Transverse colon (tissue), 4 donors: ENCODE measurements around the gene ZNF148. TPM values are rescaled to one million over a fixed set of nuclear protein-coding genes. Genes with fewer than 3 reads are reported as not detected.

Experiments used
- DNase-seq: peaks from one replicate; pipeline ENCODE4 v3.0.0-alpha.2; 2019
- H3K27ac ChIP-seq, 4 donors: fragments of 200-600 bp; sonication (generic); 2 replicates each; pipeline ENCODE4 v1.5.1; 2016 to 2018; ENCODE audit warnings: inconsistent platforms in 4 of 4
- H3K27me3 ChIP-seq: fragments of 200-600 bp; sonication (generic); 2 replicates; pipeline ENCODE4 v1.5.1; 2017; ENCODE audit warnings: inconsistent platforms
- H3K36me3 ChIP-seq, 4 donors: fragments of 200-600 bp; sonication (generic); 2 replicates each; pipeline ENCODE4 v1.5.1; 2017 to 2019; ENCODE audit warnings: inconsistent platforms in 4 of 4
- H3K4me1 ChIP-seq, 4 donors: fragments of 200-600 bp; sonication (generic); 2 replicates each; pipeline ENCODE4 v1.5.1; 2017 to 2020; ENCODE audit warnings: inconsistent platforms in 4 of 4
- H3K4me3 ChIP-seq, 4 donors: fragments of 200-600 bp; sonication (generic); 1 replicate in 1 of 4; 2 replicates in 3 of 4; pipeline versions ENCODE4 v1.5.1 to v1.6.1; 2017 to 2019; ENCODE audit warnings: inconsistent platforms in 4 of 4
- H3K9me3 ChIP-seq, 2 donors: fragments of 200-600 bp; sonication (generic); 2 replicates each; pipeline ENCODE4 v1.5.1; 2017 to 2019; ENCODE audit warnings: inconsistent platforms in 2 of 2
- EP300 ChIP-seq: sonication (generic); formaldehyde crosslinking; IDR thresholded peaks from one replicate; pipeline ENCODE4 v1.6.1; 2017; ENCODE audit warnings: antibody characterized with exemption, low read depth
- POLR2A ChIP-seq: fragments of 450-650 bp; IDR thresholded peaks from one replicate; pipeline ENCODE4 v1.6.1; 2016; ENCODE audit warnings: antibody characterized with exemption, mild to moderate bottlenecking, moderate library complexity
- POLR2AphosphoS5 ChIP-seq, 3 donors: sonication (generic); formaldehyde crosslinking; IDR thresholded peaks; one replicate each; pipeline ENCODE4 v1.6.1; 2016; ENCODE audit warnings: antibody characterized with exemption in 3 of 3
- WGBS, 2 donors: methylation state at CpG; one replicate each; pipeline ENCODE4 v1.1.5; 2018; ENCODE audit warnings: low coverage in 1 of 2; 5-methylcytosine and 5-hydroxymethylcytosine counted together
- in situ Hi-C, 4 donors: fragments of 200-750 bp; cut with MboI; loops; one replicate each; pipeline versions ENCODE4 v1.15.0 to v1.15.1; 2017; ENCODE audit warnings: low sequenced_read_pairs in 3 of 4, low pct_ligation_motif_present in 1 of 4, low pct_unique_long_range_greater_than_20kb in 1 of 4
- intact Hi-C: fragments of 100-400 bp; cut with DNase I; formaldehyde crosslinking; loops from one replicate; pipeline ENCODE4 v1.15.1; 2023; ENCODE audit warnings: low total_unique reads
- total RNA-seq, 4 donors: library from RNA; depleted of rRNA; stranded (reverse); fragments of >200 nt; gene quantifications; one replicate each; pipeline ENCODE4 v1.1.0, GENCODE V29; 2016
- TF ChIP-seq, protein P1 (sequence below), 5 experiments: fragments of 200-600 bp in 3 of 5; fragments of 450-650 bp in 2 of 5; sonication (generic) in 3 of 5; IDR thresholded peaks; 1 replicate in 2 of 5; 2 replicates in 3 of 5; pipeline ENCODE4 v1.5.1; 2016 to 2017; ENCODE audit warnings: antibody characterized with exemption in 5 of 5, inconsistent platforms in 3 of 5, mild to moderate bottlenecking in 2 of 5, moderate library complexity in 1 of 5

The ZNF148 gene
- total RNA-seq, 4 donors from 2014 or later: 23.6 to 30.3 (median 27.6) TPM

DNA sequence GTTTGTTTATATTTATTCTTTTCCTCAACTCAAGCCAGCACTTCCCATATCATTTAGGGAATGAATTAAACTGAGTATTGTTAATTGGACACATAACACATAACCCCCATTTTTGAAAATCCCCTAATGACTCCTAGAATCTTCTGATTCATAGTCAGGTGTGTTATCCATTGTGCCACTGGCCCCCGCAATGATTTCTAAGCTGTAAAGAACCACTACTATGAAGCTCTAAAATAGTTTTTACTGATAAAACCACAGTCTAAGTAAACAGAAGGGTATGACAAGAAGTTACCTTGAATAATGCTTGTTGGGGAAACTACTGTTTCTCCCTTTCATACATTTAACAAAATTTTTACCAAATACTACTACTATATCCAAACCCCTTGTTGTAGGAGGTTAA is 140.3 kb downstream of the ZNF148 start:
- TF ChIP-seq, protein P1, sequence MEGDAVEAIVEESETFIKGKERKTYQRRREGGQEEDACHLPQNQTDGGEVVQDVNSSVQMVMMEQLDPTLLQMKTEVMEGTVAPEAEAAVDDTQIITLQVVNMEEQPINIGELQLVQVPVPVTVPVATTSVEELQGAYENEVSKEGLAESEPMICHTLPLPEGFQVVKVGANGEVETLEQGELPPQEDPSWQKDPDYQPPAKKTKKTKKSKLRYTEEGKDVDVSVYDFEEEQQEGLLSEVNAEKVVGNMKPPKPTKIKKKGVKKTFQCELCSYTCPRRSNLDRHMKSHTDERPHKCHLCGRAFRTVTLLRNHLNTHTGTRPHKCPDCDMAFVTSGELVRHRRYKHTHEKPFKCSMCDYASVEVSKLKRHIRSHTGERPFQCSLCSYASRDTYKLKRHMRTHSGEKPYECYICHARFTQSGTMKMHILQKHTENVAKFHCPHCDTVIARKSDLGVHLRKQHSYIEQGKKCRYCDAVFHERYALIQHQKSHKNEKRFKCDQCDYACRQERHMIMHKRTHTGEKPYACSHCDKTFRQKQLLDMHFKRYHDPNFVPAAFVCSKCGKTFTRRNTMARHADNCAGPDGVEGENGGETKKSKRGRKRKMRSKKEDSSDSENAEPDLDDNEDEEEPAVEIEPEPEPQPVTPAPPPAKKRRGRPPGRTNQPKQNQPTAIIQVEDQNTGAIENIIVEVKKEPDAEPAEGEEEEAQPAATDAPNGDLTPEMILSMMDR (IDR thresholded peaks at IDR 0.05): no peak
- TF ChIP-seq POLR2AphosphoS5 (IDR thresholded peaks at IDR 0.05): no peak
- Histone ChIP-seq H3K27me3 (no peaks in the 10 kb centered on the region), H3K4me3 (no peak overlapping the region), H3K36me3 (peaks cover 0 to 9% (median 0%) of the 10 kb centered on the region in 4 donors), H3K4me1 (no peaks in the 10 kb centered on the region), H3K27ac (no peak overlapping the region), H3K9me3 (no peaks in the 10 kb centered on the region)
- no peak for DNase-seq
- in situ Hi-C loops (no loop called here), intact Hi-C loops (no loop called here)
- 93 to 100% methylated on average over 1 of the region's 1 CpG for WGBS, 2 donors

DNA sequence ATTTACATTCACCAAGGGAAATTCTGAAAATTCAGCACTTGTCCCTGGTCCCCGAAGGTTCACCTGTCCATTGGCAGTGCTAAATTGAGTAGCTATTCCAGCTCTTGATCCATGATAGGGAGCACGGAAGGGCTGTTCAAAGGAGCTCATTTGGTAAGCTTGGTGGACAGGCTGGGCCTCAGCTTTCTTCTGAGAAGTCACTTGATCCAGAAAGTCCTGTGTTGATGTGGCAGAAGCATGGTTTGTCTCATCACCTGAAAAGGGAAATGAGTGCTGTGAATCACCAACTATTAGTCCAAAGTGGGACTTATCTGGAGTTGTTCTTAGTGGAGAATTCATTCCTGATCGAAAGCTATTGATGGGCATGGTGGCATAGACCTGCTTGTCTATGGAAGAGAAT is 142.7 kb downstream of the ZNF148 start:
- TF ChIP-seq, protein P1 (IDR thresholded peaks at IDR 0.05): no peak
- Histone ChIP-seq H3K27me3 (no peaks in the 10 kb centered on the region), H3K9me3 (no peaks in the 10 kb centered on the region), H3K4me3 (no peak overlapping the region), H3K4me1 (no peaks in the 10 kb centered on the region), H3K36me3 (peaks cover 0 to 9% (median 0%) of the 10 kb centered on the region in 4 donors), H3K27ac (no peak overlapping the region)
- in situ Hi-C loops (no loop called here), intact Hi-C loops (no loop called here)
- 88 to 100% methylated on average over 2 to 3 of the region's 3 CpGs for WGBS, 2 donors
- DNase-seq: no peak

DNA sequence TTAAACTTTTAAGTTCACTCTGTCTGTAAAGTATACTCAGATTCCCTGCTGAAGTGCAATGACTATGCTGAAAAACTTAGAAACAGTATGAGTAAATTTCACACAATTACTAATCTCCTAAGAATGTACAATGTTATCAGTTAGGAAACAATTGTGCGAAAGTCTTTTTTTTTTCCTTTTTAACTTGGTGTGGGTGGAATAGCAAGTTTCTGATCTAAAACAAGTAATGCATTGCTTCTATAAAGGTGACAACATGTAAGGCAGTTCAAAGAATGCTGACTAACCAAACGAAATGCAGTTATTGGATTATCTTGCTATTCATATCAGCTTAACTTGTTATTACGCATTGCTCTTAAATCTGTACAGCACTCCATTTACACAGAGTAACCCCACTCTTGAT is 143.2 kb downstream of the ZNF148 start:
- 83 to 90% methylated on average over 3 of the region's 3 CpGs for WGBS, 2 donors
- no peaks in the 10 kb centered on the region for H3K9me3 ChIP-seq
- no peak overlapping the region for H3K27ac ChIP-seq
- no peak for DNase-seq
- peaks cover 0 to 9% (median 0%) of the 10 kb centered on the region in 4 donors for H3K36me3 ChIP-seq
- in situ Hi-C loops (no loop called here), intact Hi-C loops (no loop called here)
- TF ChIP-seq EP300 (no peak), POLR2AphosphoS5 (IDR thresholded peaks at IDR 0.05) (no peak)
- H3K4me3 ChIP-seq: no peak overlapping the region
- H3K27me3 ChIP-seq: no peaks in the 10 kb centered on the region
- no peaks in the 10 kb centered on the region for H3K4me1 ChIP-seq

DNA sequence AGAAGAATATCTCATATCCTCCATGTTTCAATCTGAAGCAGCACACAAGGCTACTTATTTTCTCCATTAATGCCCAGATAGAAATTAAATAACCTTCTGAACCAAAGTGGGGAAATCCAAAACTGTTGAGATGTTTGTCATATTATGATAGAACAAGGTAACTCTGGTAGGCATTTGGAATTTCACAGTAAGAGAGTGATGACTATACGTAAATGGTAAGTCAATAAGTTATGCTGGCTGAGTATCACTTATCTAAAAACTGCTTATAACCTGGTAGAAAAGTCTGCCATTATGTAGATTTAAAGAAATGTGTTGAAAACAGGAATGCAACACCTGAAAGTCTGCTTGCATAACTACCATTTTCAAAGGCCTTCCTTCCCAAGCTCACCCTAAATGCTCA is 145.4 kb downstream of the ZNF148 start:
- no peaks in the 10 kb centered on the region for H3K4me1 ChIP-seq
- no peak overlapping the region for H3K27ac ChIP-seq
- in situ Hi-C loops: no loop called here
- H3K9me3 ChIP-seq: no peaks in the 10 kb centered on the region
- no peak for TF ChIP-seq POLR2A
- TF ChIP-seq, protein P1 (IDR thresholded peaks at IDR 0.05): no peak
- no peak for TF ChIP-seq EP300
- TF ChIP-seq POLR2AphosphoS5 (IDR thresholded peaks at IDR 0.05): no peak
- no peak overlapping the region for H3K4me3 ChIP-seq
- no peaks in the 10 kb centered on the region for H3K27me3 ChIP-seq
- WGBS, 2 donors: 80 to 100% methylated on average over 1 of the region's 1 CpG
- intact Hi-C loops: no loop called here
- DNase-seq: no peak
- peaks cover 0 to 9% (median 0%) of the 10 kb centered on the region in 4 donors for H3K36me3 ChIP-seq

DNA sequence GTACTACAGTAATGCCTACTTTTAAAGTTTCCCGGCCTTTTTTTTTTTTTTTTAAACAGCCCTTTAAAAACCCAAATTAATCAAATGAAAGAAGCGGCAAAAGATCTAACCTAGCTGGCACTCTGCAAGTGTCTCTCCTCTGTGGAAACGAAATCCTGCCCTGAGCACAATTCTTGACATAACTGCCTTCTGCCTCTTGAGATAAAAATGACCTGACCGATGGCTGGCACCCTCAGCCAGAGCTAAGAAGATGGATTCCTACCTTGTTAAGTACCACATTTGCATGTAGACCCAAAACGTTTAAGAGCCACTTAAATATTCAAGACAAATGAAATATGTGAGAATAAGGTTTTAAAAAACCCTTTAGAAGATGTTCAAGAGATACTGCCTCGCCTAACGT is 146.0 kb downstream of the ZNF148 start:
- in situ Hi-C loops (no loop called here), intact Hi-C loops (no loop called here)
- TF ChIP-seq POLR2A: no peak
- no peaks in the 10 kb centered on the region for H3K9me3 ChIP-seq
- 86% methylated on average over 7 of the region's 7 CpGs for WGBS, 2 donors
- no peaks in the 10 kb centered on the region for H3K4me1 ChIP-seq
- H3K27me3 ChIP-seq: no peaks in the 10 kb centered on the region
- no peak for DNase-seq
- H3K27ac ChIP-seq: no peak overlapping the region
- peaks cover 0 to 9% (median 0%) of the 10 kb centered on the region in 4 donors for H3K36me3 ChIP-seq
- no peak overlapping the region for H3K4me3 ChIP-seq
